Measurements from ENCODE around the gene DDN. TPM values are rescaled to one million over a fixed set of nuclear protein-coding genes. Genes with fewer than 3 reads are reported as not detected.

Gene DDN
- total and polyA plus RNA-seq, 9 of the 15 experiments (the other 6 are each of a cell fraction or from before 2014, with no cell fraction given), result 0.03 to 3.6 (median 1.6) TPM

DNA sequence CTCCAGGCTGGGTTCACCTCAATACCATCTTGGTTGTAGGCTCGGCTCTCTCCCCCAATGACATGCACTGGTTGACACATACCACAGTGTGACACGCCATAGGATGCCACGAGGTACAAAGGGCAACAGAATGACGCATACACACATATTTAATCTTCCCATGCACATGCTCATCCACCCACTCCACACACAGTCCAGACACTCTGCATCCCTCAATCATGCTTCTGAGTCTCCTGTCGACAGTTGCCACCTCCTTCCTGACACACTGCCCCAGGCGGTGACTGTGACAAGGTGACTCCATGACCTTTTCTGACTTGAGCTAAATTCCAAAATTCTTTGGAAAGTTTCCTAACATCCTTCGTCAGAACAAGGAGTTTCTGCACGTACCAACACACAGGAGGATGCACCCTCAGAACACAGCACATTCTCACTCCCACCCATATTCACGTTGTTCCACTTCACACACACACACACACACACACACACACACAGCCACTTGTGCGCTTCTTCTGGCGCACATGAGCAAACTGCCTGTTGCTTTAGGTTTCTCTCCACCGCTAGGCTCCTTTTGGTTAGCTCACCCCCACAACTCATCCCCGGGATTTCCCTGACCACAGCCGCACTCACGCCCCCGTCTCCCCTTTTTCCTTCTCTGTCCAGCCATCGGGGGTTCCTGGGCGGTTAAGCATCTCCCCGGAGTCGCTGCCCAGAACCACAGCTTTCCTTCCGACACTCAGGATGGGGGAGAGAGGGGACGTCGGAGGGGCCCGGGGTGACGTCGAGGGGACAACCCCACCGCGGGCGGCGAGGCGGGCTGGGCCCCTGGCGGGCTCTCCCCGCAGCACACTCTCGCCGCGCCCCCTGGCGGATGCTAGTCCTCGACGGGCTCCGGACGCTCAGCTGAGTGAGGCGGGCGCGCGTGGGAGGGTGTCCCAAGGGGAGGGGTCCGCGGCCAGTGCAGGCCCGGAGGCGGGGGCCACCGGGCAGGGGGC is 21.6 kb downstream of the DDN start (continued):
- TF ChIP-seq MAZ (CRISPR knock-in tag; conservative IDR thresholded peaks at IDR 0.05 in 1 of 2, IDR thresholded peaks at IDR 0.05 in 1 of 2) (peak; percentile 56 to 78; a peak in 3 of 4 replicates), NFIC (IDR thresholded peaks at IDR 0.05) (peak; percentile 76), TGIF2 (CRISPR knock-in tag; IDR thresholded peaks at IDR 0.05) (no peak), KDM1A (IDR thresholded peaks at IDR 0.05) (peak in 1 of 2 experiments; percentile 24; a peak in 1 of 4 replicates), ZNF197 (CRISPR knock-in tag; IDR thresholded peaks at IDR 0.05; ENCODE audit: low read depth) (no peak), HCFC1 (IDR thresholded peaks at IDR 0.05; ENCODE audit: low read depth, low read length) (0 out of 2 replicates have a peak, but pooled peaks have one; percentile 4), SMC3 (conservative IDR thresholded peaks at IDR 0.05; ENCODE audit: insufficient read depth, low read depth, low read length) (peak; percentile 40; the same call in 1 of the 2 replicates), ZNF174 (CRISPR knock-in tag; IDR thresholded peaks at IDR 0.05) (no peak), HNRNPL (IDR thresholded peaks at IDR 0.05; ENCODE audit: low read depth, low read length) (no peak), SMARCC2 (IDR thresholded peaks at IDR 0.05; ENCODE audit: low read depth) (no peak), KLF16 (IDR thresholded peaks at IDR 0.05) (0 out of 2 replicates have a peak, but pooled peaks have one; percentile 22), DACH1 (IDR thresholded peaks at IDR 0.05; ENCODE audit: partially characterized antibody) (peak; percentile 59)
- TF ChIP-seq, protein P1, sequence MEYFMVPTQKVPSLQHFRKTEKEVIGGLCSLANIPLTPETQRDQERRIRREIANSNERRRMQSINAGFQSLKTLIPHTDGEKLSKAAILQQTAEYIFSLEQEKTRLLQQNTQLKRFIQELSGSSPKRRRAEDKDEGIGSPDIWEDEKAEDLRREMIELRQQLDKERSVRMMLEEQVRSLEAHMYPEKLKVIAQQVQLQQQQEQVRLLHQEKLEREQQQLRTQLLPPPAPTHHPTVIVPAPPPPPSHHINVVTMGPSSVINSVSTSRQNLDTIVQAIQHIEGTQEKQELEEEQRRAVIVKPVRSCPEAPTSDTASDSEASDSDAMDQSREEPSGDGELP (CRISPR knock-in tag; IDR thresholded peaks at IDR 0.05; ENCODE audit: borderline replicate concordance), result peak; percentile 94
- TF ChIP-seq, protein P2, sequence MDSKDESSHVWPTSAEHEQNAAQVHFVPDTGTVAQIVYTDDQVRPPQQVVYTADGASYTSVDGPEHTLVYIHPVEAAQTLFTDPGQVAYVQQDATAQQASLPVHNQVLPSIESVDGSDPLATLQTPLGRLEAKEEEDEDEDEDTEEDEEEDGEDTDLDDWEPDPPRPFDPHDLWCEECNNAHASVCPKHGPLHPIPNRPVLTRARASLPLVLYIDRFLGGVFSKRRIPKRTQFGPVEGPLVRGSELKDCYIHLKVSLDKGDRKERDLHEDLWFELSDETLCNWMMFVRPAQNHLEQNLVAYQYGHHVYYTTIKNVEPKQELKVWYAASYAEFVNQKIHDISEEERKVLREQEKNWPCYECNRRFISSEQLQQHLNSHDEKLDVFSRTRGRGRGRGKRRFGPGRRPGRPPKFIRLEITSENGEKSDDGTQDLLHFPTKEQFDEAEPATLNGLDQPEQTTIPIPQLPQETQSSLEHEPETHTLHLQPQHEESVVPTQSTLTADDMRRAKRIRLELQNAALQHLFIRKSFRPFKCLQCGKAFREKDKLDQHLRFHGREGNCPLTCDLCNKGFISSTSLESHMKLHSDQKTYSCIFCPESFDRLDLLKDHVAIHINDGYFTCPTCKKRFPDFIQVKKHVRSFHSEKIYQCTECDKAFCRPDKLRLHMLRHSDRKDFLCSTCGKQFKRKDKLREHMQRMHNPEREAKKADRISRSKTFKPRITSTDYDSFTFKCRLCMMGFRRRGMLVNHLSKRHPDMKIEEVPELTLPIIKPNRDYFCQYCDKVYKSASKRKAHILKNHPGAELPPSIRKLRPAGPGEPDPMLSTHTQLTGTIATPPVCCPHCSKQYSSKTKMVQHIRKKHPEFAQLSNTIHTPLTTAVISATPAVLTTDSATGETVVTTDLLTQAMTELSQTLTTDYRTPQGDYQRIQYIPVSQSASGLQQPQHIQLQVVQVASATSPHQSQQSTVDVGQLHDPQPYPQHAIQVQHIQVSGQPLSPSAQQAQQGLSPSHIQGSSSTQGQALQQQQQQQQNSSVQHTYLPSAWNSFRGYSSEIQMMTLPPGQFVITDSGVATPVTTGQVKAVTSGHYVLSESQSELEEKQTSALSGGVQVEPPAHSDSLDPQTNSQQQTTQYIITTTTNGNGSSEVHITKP (IDR thresholded peaks at IDR 0.05; ENCODE audit: partially characterized antibody), result no peak
- TF ChIP-seq, protein P3, sequence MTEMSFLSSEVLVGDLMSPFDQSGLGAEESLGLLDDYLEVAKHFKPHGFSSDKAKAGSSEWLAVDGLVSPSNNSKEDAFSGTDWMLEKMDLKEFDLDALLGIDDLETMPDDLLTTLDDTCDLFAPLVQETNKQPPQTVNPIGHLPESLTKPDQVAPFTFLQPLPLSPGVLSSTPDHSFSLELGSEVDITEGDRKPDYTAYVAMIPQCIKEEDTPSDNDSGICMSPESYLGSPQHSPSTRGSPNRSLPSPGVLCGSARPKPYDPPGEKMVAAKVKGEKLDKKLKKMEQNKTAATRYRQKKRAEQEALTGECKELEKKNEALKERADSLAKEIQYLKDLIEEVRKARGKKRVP (CRISPR knock-in tag; IDR thresholded peaks at IDR 0.05), result no peak
- TF ChIP-seq, protein P4, sequence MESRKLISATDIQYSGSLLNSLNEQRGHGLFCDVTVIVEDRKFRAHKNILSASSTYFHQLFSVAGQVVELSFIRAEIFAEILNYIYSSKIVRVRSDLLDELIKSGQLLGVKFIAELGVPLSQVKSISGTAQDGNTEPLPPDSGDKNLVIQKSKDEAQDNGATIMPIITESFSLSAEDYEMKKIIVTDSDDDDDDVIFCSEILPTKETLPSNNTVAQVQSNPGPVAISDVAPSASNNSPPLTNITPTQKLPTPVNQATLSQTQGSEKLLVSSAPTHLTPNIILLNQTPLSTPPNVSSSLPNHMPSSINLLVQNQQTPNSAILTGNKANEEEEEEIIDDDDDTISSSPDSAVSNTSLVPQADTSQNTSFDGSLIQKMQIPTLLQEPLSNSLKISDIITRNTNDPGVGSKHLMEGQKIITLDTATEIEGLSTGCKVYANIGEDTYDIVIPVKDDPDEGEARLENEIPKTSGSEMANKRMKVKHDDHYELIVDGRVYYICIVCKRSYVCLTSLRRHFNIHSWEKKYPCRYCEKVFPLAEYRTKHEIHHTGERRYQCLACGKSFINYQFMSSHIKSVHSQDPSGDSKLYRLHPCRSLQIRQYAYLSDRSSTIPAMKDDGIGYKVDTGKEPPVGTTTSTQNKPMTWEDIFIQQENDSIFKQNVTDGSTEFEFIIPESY (CRISPR knock-in tag; IDR thresholded peaks at IDR 0.05), result peak; percentile 57; the same call in 1 of the 2 replicates
- TF ChIP-seq, protein P5, sequence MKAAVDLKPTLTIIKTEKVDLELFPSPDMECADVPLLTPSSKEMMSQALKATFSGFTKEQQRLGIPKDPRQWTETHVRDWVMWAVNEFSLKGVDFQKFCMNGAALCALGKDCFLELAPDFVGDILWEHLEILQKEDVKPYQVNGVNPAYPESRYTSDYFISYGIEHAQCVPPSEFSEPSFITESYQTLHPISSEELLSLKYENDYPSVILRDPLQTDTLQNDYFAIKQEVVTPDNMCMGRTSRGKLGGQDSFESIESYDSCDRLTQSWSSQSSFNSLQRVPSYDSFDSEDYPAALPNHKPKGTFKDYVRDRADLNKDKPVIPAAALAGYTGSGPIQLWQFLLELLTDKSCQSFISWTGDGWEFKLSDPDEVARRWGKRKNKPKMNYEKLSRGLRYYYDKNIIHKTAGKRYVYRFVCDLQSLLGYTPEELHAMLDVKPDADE (conservative IDR thresholded peaks at IDR 0.05; ENCODE audit: control insufficient read depth, low read depth, low read length), result no peak; the same call in 1 of the 2 replicates

Measured in K562 (cell line).